ENCODE measurements around the gene CYTH1.

- TF ChIP-seq, protein P1, sequence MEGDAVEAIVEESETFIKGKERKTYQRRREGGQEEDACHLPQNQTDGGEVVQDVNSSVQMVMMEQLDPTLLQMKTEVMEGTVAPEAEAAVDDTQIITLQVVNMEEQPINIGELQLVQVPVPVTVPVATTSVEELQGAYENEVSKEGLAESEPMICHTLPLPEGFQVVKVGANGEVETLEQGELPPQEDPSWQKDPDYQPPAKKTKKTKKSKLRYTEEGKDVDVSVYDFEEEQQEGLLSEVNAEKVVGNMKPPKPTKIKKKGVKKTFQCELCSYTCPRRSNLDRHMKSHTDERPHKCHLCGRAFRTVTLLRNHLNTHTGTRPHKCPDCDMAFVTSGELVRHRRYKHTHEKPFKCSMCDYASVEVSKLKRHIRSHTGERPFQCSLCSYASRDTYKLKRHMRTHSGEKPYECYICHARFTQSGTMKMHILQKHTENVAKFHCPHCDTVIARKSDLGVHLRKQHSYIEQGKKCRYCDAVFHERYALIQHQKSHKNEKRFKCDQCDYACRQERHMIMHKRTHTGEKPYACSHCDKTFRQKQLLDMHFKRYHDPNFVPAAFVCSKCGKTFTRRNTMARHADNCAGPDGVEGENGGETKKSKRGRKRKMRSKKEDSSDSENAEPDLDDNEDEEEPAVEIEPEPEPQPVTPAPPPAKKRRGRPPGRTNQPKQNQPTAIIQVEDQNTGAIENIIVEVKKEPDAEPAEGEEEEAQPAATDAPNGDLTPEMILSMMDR (IDR thresholded peaks at IDR 0.05; ENCODE audit: insufficient read depth, low read depth, low read length), result no peak
- TF ChIP-seq EZH2 (IDR thresholded peaks at IDR 0.05; ENCODE audit: insufficient read depth, low read length), result no peak
Measured at GRCh38 chr17:78675836-78676235, 106.2 kb downstream of the CYTH1 start.

Data from astrocyte (in vitro differentiated cells and primary cell).